ENCODE data around the gene WLS.

The WLS gene

DNA sequence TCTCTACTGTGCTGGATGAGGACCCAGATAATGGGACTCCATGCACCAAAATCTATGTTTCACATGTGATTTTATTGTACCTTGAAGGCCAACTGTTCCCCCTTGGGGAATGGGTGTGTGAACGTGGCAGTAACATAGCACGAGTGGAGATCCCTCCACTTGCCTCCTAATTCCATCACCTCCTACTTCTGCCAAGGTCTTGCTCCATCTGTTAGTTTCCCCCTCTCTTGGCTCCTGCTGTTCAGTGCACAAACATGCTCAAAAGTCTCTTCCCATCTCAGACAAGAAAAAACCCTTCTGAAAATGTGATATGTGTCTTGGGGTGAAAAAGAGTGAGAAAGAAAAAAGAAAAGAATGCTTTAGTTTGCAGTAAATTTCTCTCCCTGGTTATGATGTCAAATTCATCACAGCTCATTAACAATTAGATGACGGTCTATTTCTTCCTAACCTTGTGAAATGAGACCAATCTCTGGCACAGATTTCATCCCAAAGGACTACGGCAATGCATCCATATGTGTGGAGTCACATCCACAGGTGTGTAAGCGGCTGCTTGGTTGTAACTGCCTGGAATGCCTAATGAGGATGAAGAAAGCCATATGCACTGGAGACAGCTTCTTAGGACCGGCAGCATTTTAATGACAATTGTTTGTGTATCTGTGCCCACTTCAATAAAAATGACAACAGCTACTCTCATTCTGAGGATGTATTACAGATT lies 102.6 kb downstream of the WLS start:
- no peak for DNase-seq

DNA sequence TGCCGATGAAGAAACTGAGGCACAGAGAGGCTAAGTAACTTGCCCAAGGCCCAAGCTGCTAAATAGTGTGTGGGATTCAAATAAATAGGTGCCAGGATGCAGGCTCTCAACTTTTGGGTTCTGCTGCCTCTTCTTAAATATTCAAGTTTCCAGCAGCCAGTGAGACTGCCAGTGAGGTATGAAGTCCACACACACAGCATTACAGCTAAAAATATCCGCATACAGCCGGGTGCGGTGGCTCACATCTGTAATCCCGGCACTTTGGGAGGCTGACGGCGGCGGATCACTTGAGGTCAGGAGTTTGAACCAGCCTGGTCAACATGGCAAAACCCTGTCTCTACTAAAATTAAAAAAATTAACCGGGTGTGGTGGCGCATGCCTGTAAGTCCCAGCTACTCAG lies 103.5 kb downstream of the WLS start:
- DNase-seq = no peak

DNA sequence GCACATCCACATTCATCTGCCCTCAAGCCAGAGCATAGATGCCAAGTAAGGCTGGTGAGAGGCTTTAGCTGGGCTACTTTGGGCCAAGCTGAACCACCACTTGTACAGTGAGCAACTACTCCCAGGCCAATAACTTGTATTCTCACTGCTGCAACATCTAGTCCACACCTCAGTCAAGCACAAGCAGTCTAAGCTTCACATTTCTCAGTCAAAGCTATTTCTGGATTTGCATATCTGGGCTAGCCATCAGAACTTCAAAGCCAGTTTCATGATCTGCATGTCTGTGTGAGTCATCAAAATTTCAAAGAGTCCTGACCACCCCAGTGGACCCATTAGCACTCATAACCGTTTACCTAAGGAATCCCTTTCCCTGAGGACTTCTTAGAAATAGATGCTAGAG lies 104.2 kb downstream of the WLS start:
- DNase-seq = no peak

DNA sequence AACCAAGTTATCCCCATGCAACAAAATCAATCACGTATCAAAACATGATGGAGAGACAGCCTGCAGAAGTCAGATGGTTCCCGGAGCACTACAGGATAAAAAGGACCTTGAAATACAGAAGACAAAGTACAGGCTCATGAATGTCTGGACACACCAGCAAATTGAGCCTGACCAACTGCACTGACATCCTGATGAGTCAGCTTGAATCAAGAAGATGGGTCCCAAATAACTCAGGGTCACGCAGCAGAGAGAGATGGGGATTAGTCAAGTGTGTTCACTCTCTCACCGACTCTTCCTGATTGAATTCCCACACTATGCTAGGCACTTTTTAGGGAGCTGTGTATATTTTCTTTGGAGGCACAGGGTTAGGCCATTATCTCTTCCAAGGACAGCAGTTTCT lies 110.8 kb downstream of the WLS start:
- DNase-seq = no peak

DNA sequence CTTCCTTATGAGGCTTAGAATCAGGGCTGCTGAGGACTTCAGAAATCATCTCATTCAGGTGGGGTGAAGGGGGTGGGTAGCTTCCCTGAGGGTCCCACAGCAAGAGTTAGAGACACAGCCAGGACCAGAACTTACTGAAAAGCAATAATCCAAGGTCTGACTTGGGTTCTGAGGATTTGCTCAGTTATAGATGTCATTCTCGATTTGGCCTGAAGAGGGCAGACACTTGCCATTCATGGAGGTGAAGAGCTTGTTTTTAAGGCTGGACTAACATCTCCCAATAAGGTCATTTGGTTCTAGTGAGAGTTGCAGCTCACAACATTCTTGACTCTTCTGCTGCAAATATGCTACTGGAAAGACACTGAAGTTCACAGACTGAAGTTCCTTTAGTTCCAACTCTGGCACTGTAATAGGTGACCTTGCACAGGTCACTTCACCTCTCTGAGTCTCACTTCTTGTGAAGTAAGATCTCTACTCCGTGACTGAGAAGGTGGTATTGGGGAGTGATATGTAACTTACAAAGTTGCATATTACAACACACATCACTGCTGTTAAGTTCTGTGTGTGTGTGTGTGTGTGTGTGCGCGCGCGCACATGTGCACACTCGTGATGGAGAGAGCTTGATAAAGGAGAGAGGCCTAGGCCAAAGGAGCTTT lies 112.1 kb downstream of the WLS start:
- DNase-seq = peak in 1 of 2 donors; percentile 66

DNA sequence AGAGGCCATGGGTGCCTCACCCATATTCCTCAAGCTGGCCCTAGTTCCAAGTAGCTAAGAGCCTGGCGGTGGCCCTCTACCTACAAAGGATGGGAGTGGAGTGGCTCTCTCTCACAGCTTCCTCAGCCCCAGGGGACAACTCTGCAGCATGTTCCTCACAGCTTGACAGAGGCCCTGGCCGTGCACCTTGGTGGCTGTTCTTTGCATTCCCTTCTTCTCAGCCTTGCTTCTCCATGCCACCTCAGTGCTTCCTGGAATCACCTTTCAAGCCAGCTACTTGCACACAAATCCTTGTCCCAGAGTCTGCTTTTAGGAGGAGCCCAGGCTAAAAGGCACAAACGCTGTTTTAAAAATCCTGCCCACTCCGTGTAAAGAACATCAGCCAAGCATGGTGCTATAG lies 112.9 kb downstream of the WLS start:
- DNase-seq = no peak

DNA sequence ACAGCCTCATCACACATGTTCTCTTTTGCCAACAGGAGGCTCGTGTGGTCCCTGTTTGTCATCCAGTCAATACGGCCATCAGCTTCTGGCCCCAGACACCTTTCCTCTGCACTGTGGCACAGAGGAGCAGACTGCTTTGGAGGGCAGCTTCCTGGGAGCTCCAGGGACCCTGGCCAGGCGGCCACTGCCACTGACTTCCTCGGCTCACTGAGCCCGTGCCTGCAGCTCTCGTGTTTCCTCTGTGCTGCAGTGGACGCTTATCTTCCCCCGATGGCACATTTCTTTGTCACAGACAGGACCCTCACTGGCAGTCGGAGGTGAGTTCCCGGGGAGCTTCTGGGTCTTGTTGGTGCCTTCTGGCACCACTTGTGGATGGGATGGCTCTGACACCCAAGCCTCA lies 114.9 kb downstream of the WLS start:
- no peak for DNase-seq

DNA sequence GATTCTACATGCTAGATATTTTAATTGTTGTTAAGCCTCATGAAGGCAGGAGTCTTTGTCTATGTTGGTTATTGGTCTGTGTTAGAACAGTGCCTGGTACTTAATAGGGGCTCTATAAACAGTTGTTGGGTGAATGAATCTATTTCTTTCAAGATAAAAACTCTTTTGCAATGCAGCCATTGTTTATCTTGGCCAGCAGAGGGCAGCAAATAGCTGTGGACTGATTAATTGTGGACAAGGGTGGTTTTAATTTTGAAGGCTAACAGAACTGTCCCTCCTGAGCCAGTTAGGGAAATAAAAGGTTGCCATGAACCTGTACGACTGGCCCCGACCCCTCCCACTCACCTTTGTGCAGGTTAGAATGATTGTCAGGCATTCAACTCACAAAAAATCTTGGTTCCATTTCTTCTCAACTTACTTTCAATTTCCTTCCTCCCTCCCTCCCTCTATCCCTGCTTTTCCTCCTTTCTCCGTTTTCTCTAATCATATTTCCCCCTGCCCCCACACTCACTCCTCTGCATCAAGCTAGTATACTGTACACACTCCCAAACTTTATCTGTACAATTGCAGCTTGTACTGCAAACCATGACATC lies 115.6 kb downstream of the WLS start:
- DNase-seq = peak; percentile 34 to 52

DNA sequence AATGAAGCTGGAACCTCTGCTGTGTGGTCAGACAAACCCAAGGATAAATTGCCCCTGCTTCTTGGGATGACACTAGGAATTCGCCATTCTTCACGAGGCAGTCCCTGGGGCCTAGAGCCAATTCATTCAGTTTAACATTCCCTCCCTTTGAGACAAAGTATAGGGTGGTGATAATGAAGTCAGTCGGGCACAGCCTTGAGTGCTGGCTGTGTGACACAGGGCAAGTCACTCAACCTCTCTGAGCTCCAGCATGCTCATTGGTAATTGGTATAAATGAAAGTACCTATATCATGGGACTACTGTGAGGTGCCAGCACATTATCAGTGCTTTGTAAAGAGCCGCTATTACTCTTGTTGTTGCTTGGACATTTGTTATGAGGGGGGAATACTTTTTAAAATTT lies 117.0 kb downstream of the WLS start:
- DNase-seq = no peak

DNA sequence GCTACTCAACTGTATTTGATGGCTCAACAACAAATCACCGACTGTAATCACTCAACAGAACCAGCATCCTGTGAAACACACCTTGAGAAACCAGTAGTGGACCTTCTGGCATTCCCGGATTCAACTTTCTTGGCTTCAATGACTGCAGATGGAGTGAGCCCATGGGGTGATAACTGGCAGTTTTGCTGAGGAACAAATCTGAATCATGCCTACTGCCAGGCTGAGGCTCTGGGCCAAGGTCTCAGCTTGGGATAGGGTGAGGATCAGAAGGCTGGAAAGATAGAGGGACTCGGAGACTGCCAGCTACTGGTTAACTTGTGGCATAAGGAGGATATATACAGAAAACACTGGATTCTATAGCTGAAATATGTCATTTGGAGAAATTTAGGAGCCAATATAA lies 118.4 kb downstream of the WLS start:
- no peak for DNase-seq

DNA sequence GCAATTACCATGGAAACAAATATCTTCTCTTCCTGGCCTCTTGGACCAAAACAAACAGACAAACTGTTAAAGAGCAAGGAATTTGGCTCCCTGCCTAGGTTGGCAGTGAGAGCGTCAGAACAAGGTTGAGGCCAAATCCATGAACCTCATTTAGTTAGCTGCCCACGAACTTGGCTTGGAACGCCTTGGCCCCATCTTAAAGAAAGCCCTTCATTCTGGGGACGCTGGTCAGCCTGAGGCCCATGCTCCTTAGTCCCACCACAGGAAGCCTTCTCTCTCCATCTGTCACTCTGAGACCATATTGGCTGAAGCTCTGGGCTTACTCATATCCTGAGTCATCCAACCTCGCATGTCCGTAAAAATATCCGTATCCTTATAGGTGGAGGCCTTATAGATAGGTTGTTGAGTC lies 119.5 kb downstream of the WLS start:
- peak; percentile 45 to 48 for DNase-seq

DNA sequence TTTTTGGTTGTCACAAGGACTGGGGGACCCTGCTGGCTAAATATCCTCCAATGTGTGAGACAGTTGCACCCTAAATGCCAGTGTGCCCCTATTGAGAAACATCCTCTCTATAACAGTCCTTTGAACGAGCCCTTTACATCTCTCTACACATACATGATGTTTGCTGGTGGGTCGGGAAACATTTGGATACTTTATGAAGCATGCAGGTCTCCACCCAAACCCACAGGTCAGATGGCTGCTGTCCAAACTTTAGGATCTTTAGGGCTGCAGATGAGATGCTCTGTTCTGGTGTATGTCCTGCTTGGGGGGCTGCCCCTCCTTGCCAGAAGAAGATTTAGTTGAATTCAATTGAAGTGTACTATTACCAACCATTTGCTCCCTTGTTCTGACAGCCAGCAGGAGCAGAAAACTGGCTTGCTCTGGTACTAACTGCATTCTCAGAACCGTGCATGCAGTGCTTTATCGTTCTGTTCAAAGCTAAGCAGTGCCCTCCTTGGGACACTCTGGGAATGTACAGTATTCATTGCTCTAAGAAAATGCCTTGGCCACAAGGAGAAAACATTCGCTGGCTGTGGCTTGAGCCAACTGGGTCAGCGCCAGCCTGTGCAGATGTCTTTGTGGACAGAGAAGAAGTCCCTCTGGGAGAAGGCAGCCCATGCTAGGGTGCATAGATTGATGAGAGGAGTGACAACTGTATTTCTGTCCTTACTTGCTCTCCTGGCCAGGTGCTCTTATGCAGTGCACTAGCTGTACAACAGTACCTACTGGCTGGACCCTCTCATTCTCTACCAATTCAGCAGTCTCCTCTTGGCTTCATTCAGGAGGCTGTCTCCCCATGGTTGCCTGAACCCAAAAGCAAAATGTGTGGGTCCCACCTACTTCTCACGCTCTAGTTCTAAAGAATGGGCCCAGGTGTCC lies 120.5 kb downstream of the WLS start:
- peak; percentile 72 to 89 for DNase-seq

DNA sequence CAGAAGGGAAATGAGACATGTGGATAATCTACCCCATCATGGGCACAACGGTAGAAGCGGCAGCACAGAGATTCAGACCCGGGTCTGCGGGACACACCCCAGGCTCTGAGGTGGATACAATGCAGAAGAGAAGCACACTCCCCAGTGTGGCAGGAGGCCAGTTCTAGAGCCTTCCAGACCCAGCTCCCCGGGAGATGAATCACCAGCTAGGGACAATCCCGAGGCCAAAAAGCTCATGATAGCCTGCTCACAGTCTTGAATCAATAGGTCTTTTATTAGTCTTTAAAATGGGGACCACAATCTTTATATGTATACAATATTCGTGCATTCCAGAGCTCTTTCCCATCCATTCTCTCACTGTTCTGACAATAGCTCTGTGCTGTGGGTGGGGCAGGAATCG lies 124.6 kb downstream of the WLS start:
- DNase-seq = no peak

DNA sequence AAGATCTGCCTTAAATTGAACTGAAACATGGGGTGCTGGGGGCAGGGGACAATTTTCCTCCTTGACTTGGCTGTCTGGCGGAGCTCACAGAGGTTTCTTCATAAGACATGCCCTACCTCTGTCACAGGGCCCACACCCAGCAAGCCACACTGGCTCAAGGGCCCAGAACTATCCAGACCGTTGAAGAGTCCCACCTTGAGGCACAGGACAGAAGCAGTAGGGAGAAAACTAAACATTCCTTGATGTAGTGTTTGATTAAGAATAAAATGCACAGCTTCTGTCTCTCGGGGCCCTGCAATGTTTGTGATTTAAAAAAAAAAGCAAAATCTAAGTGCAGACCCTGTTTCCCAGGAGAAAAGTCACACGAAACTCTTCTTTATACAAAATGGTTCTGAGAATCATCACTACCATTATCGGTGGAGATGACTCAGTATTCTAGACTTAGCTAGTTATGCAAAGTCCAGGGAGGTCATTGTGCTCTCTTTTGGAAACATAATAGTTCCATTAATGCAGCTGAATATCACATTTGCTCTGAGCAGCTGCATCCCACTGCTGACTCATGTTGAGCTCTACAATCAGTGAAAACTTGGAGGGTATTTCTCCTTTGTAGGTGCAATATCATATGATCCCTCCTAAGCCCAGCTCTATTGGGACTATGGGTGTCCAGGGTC lies 128.3 kb downstream of the WLS start:
- DNase-seq = peak in 1 of 2 donors; percentile 37

DNA sequence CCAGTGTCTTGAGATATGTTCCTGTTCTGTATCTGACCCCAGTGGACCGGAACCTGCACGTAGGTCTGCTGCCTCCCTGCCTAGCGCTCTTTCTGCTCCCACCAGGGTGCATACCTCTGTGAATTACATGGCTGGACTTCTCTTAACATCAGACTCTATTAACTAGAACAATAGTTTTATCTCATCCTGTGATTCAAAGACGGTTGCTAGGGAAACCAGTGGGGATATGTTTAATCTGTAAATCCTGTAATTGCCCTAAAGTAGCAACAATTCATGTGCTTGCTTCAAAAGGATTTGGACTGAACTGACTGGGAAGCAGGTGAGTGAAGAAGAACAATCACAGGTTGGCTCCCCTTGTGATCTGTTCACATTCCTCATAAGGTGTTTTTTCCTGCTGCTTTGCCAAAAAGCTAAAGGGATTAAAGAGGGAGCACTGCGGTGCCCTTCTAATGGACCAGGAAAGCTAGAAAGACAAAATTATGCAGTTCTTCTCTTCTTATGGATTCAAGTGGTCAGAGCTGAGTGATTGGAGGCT lies 129.2 kb downstream of the WLS start:
- DNase-seq = no peak

DNA sequence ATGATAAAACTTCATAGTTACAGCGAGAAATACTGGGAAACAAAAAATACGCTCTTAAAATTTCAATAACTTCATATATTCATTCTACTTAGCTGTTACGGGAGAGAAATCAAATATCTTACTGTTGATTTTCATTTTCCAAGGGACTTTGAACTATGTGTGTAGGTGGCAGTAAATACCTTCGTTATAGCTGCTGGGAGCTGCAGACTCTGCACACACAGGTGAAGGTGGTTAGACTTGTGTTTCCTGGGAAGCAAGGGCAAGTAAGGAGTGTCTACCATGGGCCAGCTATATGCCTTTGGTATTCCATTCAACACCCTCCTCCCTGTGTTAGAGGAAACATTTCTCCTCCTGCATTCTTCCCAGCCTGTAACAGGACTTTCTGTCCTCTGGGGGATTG lies 130.5 kb downstream of the WLS start:
- DNase-seq = no peak

DNA sequence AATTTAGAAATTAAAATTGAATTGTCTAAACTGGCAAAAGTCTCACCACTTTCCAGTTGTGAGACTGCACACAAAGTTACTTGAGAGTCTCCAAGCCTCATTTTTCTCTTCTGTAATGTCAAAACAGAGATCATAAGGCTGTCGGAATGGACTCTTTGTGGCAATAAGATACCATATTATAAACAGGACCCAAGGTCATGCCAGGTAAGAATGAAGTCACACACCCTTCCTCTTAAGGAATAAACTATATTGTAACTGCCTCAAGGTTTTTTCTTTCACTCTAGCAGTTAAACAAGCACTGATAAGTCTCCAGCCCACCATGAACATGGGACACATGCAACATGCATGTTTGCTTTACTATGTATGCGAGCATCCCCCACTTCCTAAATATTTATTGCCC lies 131.8 kb downstream of the WLS start:
- no peak for DNase-seq

DNA sequence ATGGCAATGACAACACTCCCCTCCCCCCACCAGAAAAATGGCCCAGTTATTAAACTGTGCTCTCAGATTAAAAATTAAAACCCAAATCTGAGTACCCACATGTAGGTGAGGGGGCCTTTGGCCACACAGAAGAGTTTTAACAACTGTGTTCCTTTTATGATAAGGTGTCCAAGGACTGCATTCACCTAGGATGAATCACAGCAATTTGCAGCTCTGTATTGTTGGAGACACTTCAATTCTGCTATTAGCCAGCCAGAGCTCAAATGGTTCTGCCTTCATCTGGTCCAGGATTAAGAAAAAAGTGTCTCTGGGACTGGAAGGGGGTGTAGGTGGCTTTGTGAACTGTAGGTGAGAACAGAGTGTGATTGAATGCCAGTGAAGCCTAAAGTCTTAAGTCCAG lies 138.6 kb downstream of the WLS start:
- no peak for DNase-seq

DNA sequence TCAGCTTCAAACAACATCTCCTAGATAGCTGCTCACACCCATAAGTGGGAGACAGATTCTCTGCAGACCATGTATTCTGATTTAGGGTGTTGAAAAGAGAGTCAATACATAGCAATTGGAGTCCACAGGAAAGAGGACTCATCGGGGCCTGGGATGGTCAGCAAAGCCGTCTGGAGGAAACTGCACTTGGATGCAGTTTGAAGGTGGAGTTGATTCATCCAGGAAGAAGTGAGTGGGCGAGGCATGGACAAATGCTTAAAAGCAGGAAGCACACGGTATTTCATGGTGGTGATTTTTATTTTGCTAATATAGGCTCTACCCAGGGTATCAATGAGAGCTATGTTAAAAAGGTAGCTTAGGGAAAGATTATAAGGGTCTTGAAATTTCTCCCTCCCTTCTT lies 145.1 kb downstream of the WLS start:
- DNase-seq = no peak

DNA sequence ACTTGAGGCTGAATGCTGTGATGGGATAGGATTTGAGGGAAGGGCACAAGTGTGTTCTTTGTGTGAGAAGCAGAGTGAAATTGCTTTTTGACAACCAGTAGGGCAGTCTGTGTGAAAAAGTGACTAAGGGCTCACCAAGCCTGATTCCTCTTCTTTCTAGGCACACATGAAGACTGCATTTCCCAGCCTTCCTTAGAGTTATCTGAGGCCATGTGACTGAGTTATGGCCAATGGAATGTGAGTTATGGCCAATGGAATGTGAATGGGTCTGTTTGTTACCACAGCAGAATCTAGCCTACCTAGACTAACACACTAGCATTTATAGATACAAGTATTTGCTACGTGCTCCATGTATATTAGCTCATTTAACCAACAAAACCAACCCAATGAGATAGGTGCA lies 146.6 kb downstream of the WLS start:
- DNase-seq = no peak

DNA sequence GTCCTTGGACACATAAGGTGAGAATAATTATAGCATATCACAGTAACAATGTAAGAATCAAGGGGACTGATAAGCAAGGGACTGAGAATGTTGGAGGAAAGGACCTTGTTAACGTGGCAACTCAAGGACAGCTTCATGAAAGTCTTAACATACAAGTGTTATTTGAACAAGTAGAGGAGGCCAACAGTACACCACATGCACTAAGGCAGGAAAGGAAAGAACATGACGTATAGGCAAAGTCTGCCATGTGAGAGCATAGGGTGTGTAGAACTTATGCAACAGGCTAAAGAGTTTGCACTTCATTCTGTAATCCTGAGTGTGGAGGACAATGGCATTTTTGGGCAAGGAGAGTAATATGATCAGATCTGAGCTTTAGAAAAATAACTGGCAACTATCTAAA lies 148.6 kb downstream of the WLS start:
- DNase-seq = no peak

DNA sequence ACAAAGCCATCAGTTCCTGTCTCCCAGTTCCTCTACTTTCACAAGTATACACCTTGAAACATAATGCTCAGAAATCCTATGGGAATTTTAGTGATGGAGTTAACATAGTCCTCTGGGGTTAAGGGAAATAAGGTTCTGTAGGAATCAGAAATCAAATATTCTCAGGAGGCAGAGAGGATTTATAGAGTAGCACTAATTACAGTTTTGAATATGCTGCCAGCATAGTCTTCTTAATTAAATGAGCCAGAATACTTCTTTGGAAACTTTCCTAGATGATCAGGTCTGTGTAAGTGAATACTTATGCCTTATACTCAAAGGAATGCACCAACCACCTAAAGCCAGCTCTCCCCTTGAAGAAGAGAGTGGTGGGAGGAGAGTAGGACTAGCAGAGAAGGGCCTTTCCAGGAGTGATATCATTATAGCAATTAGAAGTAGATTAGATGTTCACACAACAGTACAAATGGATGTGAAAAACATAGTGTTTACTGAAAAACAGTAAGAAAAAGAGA lies 150.5 kb downstream of the WLS start:
- DNase-seq = no peak

All from hippocampal formation (tissue), 2 donors.